Progenitor cell of endocrine pancreas (in vitro differentiated cells): ENCODE data around the gene KAZN. TPM values are rescaled to one million over a fixed set of nuclear protein-coding genes. Genes with fewer than 3 reads are reported as not detected.

Experiments used
- DNase-seq: peaks from one replicate; pipeline ENCODE4 v3.0.0; 2021; ENCODE audit warnings: low spot score; ENCODE audit not compliant: unreplicated experiment
- H3K27ac Mint-ChIP-seq: 2 replicates; pipeline ENCODE4 v1.8.0; 2021; ENCODE audit warnings: mild to moderate bottlenecking, moderate library complexity, mixed read lengths
- H3K27me3 Mint-ChIP-seq: 2 replicates; pipeline ENCODE4 v1.8.0; 2021; ENCODE audit warnings: mixed read lengths
- H3K36me3 Mint-ChIP-seq: 2 replicates; pipeline ENCODE4 v1.8.0; 2022; ENCODE audit warnings: mixed read lengths; ENCODE audit not compliant: insufficient read depth
- H3K4me1 Mint-ChIP-seq: 2 replicates; pipeline ENCODE4 v1.8.0; 2021; ENCODE audit warnings: low read depth, mixed read lengths
- H3K4me3 Mint-ChIP-seq: 2 replicates; pipeline ENCODE4 v1.8.0; 2021; ENCODE audit warnings: low read depth, mild to moderate bottlenecking, moderate library complexity, mixed read lengths
- H3K9me3 Mint-ChIP-seq: 2 replicates; pipeline ENCODE4 v1.8.0; 2021; ENCODE audit warnings: low read depth, mixed read lengths
- CTCF ChIP-seq: fragments of 200-600 bp; sonication (generic); IDR thresholded peaks from one replicate; pipeline ENCODE4 v1.5.0; 2021; ENCODE audit warnings: antibody characterized with exemption, mild to moderate bottlenecking; ENCODE audit not compliant: unreplicated experiment
- total RNA-seq: library from RNA; stranded (reverse); gene quantifications from 2 replicates; pipeline ENCODE4 v1.2.1, GENCODE V29; 2021

The KAZN gene
- total RNA-seq, 1 donor from 2014 or later = 12.9 TPM

DNA sequence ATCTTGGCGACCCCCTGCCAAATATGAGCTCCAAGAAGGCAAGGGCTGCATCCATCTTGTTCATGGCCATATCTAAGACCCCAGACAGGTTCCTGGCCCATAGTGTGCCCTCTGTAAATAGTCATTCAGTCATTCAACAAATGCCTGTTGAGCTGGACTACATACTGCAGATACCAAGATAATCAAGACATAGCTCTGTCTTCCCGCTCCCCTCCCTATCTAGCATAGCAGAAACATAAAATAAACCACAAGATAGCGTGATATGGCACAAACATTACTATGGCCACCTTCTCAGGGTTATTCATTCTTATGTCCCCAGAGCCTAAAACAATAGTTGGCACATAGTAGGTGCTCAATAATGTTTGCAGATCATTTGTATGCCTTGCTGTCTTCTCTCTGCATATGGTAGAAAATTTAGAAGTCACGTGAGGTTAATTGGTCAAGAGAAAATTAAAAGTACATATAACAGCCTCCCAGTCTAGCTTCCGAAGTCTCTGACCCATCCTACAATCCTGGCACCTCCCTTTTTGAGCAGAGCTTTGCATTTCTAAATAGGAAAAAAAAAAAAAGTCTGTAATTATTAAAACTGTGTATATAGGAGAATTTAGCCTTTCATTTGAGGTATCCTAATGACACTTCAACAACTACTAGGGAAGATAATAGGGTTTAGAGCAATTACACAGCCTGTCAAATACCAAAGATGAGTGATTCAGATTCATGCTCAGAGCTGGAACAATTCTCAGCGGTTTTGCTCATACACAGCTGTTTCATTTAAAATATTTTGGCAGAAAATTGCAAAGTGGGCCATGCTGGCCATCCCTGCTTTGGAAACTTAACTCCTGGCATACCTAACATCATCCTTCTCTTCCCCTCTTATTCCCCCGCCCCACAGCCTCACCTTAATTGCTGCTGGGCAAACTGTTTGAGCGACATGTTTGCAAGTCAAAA lies 219.0 kb downstream of the KAZN start:
- H3K27me3 Mint-ChIP-seq = no peaks in the 10 kb centered on the region
- H3K36me3 Mint-ChIP-seq = no peaks in the 10 kb centered on the region
- DNase-seq = no peak
- H3K27ac Mint-ChIP-seq = no peak overlapping the region
- H3K4me1 Mint-ChIP-seq = peaks cover 19% of the 10 kb centered on the region
- H3K4me3 Mint-ChIP-seq = no peak overlapping the region
- TF ChIP-seq CTCF = no peak
- no peaks in the 10 kb centered on the region for H3K9me3 Mint-ChIP-seq

DNA sequence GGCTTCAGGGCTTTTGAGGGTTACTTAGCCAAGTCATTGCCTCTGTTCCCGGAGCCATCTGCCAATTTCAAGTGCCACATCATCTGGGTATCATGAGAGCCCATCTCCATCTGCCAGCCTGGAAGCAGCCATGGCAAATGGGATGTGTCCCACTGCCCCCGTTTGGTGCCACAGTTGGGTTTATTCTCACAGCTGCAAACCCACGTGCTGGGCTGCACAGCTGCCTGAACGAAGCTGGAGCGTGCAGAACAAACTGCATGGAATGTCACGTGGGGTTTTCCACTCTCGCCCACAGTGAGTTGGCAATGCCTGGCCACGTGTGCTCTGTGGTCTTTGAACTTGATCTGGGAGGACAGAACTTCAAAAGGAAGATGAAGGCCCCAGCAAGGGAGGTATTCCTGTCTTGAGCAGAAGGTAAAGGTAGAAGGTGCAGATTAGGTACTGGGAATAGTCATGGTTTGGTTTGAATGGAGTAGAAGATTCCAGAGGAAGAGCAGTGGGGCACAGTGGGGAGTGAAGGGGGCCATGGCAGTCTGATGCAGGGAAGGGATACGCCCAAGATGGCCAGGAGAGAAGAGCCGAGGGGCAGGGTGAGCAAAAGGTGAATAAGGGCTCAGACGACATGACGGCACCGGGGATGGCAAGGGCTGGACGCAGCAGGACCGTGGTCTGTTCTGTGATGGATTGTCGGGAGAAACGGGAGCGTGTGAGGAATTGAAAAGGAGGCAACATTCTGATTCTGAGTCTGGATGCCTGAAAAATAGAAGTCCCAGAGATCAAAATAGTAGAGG lies 222.0 kb downstream of the KAZN start:
- no peak overlapping the region for H3K4me3 Mint-ChIP-seq
- DNase-seq = no peak
- H3K4me1 Mint-ChIP-seq = peaks cover 10% of the 10 kb centered on the region
- no peak overlapping the region for H3K27ac Mint-ChIP-seq
- H3K9me3 Mint-ChIP-seq = no peaks in the 10 kb centered on the region
- H3K27me3 Mint-ChIP-seq = no peaks in the 10 kb centered on the region
- no peak for TF ChIP-seq CTCF
- H3K36me3 Mint-ChIP-seq = no peaks in the 10 kb centered on the region

DNA sequence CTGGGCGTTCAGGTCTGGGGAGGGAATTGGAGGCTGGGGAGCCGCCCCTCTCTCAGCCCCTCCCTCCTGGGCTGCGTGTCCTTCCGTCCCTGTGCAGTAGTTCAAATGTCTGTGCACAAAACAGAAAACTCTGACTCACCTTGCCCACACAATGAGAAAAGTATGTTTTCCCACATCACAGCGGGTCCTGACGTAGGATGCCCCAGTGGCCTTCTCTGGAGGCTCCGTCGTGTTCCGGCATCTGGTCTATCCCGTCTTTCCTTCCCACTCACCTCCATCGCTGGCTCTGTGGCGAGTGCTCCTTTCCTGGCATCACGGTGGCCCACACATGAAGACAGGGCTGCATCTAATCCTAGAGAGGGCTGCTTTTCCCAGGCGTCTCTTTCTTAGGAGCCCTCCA lies 224.0 kb downstream of the KAZN start:
- Mint-ChIP-seq H3K4me1 (peaks cover 9% of the 10 kb centered on the region), H3K9me3 (no peaks in the 10 kb centered on the region), H3K27me3 (no peaks in the 10 kb centered on the region), H3K4me3 (no peak overlapping the region), H3K36me3 (no peaks in the 10 kb centered on the region), H3K27ac (no peak overlapping the region)
- no peak for TF ChIP-seq CTCF
- DNase-seq = no peak

DNA sequence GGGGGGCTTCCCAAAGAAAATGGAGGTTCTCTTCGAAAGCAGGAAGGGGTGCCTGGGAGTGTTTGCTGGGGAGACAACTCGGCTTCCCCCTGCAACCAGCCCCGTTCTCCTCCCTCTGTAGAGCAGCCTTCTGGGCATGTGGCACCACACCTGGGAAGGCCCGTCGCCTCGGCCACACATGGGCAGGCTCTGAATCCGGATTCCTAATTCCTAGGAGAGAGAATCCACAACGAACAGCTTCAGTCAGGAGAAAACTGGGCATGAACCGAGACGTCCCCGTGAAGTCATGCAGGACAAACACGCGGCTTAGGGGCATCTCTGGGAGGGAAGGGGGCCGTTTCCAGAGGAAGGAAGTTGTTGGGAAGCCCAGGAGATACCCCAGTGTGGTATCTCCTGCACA lies 224.5 kb downstream of the KAZN start:
- Mint-ChIP-seq H3K4me3 (no peak overlapping the region), H3K27ac (no peak overlapping the region), H3K27me3 (no peaks in the 10 kb centered on the region), H3K4me1 (peaks cover 9% of the 10 kb centered on the region), H3K36me3 (no peaks in the 10 kb centered on the region), H3K9me3 (no peaks in the 10 kb centered on the region)
- DNase-seq = no peak
- no peak for TF ChIP-seq CTCF

- H3K36me3 Mint-ChIP-seq = no peaks in the 10 kb centered on the region
- DNase-seq = no peak
- H3K27ac Mint-ChIP-seq = no peak overlapping the region
- H3K27me3 Mint-ChIP-seq = no peaks in the 10 kb centered on the region
- no peaks in the 10 kb centered on the region for H3K9me3 Mint-ChIP-seq
- H3K4me3 Mint-ChIP-seq = no peak overlapping the region
- peaks cover 9% of the 10 kb centered on the region for H3K4me1 Mint-ChIP-seq
- TF ChIP-seq CTCF = no peak
These were observed 225.9 kb downstream of the KAZN start for GRCh38 chr1:14824314-14824915.
